HPDE6-E6E7 (cell line): Measurements from ENCODE around the gene CENPX.
A peak's percentile ranks its signal among the peaks of the same experiment; 100 is the strongest.

ENCODE experiments used
- DNase-seq: peaks from one replicate; pipeline ENCODE4 v3.0.0; 2011; ENCODE audit warnings: missing footprints; ENCODE audit errors: extremely low spot score

CENPX gene

DNA sequence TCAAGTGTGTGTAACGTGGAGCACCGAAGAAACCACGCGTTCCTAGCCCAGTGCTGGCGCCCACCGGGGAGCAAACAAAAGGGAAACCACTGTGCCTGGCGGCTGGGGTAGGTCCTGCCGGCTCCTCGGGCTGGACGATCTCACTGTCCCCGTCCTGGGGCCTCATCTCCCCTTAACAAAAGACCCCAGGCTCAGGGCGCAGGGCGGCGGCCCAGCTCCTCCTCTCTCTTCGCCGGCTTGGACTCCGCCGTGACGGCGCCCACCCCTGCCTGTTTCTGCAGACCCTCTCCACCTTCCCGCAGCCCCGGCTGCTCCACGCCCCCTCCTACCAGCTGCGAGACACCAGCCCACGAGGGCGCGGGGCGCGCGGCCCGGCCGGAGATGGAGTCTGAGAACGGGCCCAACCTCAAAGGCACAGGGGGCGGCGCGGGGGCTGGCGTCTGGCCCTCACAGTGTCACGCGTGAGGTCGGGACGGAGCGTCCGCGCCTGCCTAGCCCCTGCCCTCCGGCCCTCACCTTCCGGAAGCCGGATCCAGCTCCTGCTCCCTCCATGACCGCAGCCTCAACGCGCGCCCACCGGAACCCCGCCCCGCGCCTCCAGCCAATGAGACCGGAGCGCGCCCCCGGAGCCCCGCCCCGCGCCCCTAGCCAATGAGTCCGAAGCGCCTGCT lies at the start of gene CENPX:
Gene CENPX (minus strand): TSS at position 569 of the 671 bp plus-strand sequence. CDS start 17 bp downstream, at position 552.
- DNase-seq: no peak

GRCh38 chr17:82070611-82071010 lies 47.9 kb upstream of the CENPX start:
- no peak for DNase-seq

- DNase-seq: peak; percentile 54
Measured at GRCh38 chr17:82065638-82066303, 43.1 kb upstream of the CENPX start, which contains the start of gene DUS1L. Gene DUS1L (minus strand): TSS chr17:82065804. CDS start chr17:82065059, 745 bp downstream.

DNA sequence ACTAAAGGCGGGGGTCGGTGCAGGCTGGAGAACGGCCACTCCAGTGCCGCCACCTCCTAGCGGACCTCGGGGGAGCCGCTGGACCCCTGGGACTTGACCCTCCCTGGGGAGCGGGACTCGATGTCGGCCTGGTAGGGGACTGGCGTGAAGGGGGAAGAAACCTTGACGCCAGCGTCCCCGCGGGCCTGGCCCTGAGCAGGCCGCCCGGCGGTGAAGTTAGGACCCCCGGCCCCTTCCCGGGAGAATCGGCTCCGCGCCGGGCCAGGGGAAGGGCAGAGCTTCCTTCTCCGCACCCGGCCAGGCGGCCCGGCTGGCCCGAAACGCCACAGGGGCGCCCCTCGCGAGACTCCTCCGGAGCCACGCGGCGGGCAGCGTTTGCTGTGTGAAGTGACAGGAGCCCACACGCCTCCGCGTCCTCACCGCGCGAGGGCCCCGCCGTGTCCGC lies 42.5 kb upstream of the CENPX start:
- peak; percentile 33 for DNase-seq

DNA sequence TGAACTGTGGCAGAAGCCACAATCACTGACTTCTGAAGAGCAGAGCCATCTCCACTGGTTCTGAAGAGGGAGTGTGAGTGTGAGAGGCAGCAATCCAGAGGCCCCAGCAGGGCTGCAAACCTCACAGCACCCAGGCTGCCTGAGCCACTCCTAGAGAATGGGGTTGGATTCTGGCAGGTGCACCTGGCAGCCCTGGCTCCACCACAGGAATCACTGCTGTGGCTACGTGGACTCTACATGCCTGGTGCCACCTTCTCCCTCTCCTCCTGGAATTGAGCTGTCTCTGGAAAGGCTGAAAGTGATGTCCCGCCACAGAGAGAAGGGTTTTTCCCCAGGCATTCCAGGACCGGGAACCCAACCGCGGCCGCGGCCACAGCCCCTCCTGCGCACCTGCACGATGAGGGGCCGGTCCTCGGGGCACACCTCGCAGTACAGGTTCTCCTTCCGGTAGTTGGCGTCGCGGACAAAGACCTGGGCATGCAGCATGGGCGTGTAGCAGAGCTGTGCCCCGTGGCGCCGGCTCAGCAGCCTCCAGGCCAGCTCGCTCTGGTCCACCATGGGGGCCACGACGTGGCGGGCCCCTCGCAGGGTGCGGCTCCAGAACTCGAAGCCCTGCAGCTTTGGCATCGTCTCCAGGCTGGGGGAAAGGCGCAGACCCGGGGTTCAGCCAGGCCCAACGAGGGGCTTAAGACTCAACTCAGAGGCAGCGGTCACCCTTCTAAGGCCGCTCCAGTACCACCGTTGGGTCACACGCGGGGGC lies 41.9 kb upstream of the CENPX start:
- peak; percentile 57 for DNase-seq

DNA sequence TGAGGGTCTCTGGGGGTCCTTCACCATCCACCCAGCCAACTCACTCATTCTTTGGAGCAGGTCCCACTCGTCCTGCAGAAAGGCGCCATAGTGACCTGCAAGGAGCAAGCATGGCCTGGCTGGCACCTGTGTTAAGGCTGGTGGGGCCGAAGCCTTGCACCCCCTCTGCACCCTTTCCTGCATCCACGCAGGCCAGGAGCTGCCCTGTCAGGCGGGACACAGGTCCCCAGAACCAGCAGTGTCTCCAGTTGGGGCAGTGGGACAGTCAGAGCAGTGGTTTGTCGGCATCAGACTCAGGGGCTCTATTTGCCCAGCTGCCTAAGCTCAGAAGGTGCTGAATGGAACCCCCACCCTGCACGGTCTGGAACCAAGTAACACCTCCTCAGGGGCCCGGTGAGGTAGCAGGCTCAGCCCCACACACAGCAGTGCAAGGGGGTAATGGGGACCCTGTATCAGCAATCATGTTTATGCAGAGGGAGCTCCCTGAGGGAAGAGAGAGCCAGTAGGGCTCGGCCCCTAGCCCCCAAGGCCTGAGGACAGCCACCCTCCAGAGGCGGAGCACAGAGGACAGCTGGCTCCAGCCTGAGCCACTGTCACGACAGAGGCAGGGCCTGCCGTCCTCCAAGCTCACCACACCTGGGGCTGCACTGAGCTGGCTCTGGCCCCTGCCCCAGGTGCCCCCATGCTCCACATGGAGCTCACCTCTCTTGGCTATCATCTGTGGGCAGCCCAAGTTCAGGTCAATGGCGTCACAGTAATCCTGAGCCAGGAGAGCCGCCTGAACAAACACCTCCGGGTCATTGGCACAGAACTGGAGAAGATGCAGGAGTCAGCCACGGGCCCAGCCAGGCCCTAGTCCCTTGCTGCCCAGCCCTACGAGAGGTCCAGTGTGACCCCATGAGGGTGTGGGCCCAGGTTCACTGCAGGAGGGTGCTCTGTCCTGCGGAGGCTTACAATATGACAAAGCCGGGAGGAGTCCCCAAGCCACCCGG lies 41.0 kb upstream of the CENPX start:
- no peak for DNase-seq

DNA sequence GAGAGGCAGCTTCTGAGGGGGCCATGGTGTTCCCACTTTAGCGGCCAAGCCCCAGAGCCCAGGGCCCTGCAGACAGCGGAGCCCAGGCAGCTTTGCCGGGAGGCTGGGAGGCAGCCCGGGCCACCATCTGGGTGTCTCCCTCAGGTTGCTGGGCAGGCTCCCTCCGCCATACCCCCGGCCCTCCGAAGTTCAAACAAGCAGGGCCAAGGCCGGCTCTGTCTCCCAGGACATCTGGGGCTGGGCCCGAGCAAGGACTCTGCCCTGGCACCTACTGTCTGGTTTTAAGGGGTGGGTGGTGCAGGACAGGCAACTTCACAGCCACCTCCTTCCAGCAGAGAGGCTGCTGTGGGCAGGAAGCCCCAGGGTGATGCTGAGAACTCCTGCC lies 40.3 kb upstream of the CENPX start:
- DNase-seq: no peak

GRCh38 chr17:82062076-82062983 lies 39.7 kb upstream of the CENPX start:
- no peak for DNase-seq

DNA sequence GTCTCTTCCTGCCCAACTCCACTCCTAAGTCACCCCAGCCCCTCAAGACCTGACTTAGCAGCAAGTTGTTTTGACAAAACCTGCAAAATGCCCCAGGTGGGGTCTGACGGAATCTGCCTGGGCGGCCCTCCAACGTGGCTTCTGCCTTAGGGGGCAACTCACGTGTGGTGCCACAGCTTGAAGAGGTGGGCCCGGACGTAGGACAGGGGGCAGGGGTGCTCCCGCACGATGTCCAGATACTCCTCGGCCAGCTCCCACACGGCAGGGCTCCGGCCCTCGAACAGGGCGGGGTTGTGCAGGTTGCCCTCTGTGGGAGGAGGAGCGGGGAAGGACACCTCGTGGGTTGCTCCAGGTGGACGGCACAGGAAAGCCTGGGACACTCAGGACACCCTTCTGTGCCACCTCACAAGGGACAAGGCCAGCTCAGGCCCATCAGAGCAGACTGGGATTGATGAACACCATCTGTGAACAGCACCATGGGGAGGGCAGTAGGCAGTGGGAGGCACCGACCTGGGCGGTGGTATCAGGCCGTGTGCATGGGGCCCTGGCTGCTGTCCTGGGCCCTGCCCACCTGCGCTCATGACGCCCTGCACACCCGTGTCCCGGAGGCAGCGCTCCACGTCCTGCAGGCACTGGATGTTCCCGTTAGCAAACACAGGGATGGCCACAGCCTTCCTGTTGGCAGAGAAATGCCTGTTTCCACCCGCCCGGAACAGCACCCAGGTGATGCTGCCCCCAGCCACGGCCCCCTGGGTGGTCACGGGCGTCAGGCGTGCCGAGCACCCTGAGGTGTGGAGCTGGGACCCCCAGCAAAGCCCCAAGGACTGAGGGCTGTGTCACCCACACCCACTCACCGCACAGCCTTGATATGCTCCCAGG lies 38.6 kb upstream of the CENPX start:
- DNase-seq: no peak

- no peak for DNase-seq
Measured at GRCh38 chr17:82060614-82061013, 37.9 kb upstream of the CENPX start.

GRCh38 chr17:82060001-82060380 lies 37.3 kb upstream of the CENPX start:
- no peak for DNase-seq

GRCh38 chr17:82059272-82060000 lies 36.8 kb upstream of the CENPX start:
- no peak for DNase-seq

- DNase-seq: no peak
Measured at GRCh38 chr17:82058855-82059249, 36.2 kb upstream of the CENPX start.

- DNase-seq: no peak
Measured at GRCh38 chr17:82058230-82058854, 35.7 kb upstream of the CENPX start.

DNA sequence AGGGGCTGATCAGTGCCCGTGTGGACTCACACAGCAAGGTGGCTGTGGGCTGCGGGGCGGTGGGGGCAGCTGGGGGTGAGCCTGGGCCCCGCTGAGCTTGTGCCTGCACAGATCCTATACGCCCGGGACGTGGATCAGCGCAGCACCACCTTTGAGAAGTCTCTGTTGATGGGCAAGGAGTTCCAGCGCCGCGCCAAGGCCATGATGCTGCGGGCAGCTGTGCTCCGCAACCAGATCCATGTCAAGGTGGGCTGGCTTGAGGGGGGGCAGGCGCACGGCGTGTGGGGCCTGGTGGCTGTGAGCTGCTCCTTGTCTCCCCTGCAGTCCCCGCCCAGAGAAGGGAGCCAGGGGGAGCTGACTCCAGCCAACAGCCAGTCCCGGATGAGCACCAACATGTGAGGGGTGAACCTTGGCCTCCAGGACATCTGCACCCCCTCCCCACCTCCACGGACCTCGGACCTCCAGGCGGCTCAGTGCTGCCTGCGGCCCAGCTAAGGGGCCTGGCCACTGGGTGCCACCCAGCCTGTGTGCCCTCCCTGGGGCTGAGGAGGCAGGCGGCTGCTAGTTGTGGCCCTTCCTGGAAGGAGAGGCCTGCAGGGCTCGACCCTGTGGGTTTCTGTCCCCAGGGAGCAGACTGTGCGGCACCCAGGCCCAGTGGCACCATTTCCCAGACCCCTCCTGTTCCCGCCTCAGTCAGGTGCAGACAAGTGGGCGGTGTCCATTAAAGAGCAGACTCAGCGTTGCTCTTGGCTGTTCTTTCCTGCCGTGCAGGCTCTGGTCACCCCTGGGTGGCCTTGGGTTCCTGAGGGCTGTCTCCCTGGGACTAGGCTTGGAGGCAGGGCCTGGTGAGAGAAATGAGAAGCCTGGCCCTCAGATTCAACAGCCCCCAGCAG lies 34.3 kb upstream of the CENPX start:
- DNase-seq: no peak

- no peak for DNase-seq
Measured at GRCh38 chr17:82055965-82056728, 33.5 kb upstream of the CENPX start.
